Activated T-helper 2 cell treated with anti-CD3 and anti-CD28 coated beads, Interferon-gamma antibody, Interleukin-2, Interleukin-4, amounts not matched to agents 10 μg/mL and 5 μg/mL and 100 μg/mL, durations not matched to agents 14 hours and 24 hours and 36 hours (primary cell): ENCODE data around the gene NFU1. TPM values are rescaled to one million over a fixed set of nuclear protein-coding genes. Genes with fewer than 3 reads are reported as not detected.

ENCODE experiments used
- DNase-seq: peaks from one replicate; pipeline ENCODE4 v3.0.0; 2021; ENCODE audit warnings: low spot score
- H3K27ac Mint-ChIP-seq: one replicate; pipeline ENCODE4 v1.8.0; 2021; ENCODE audit warnings: mixed read lengths
- H3K27me3 Mint-ChIP-seq: one replicate; pipeline ENCODE4 v1.8.0; 2021; ENCODE audit warnings: low read depth, mixed read lengths
- H3K36me3 Mint-ChIP-seq: one replicate; pipeline ENCODE4 v1.8.0; 2021; ENCODE audit warnings: low read depth, mixed read lengths
- H3K4me1 Mint-ChIP-seq: one replicate; pipeline ENCODE4 v1.8.0; 2021; ENCODE audit warnings: low read depth, mixed read lengths
- H3K4me3 Mint-ChIP-seq: one replicate; pipeline ENCODE4 v1.8.0; 2021; ENCODE audit warnings: low read depth, mild to moderate bottlenecking, moderate library complexity, mixed read lengths
- H3K9me3 Mint-ChIP-seq: one replicate; pipeline ENCODE4 v1.8.0; 2021; ENCODE audit warnings: mixed read lengths
- intact Hi-C: fragments of 100-400 bp; cut with micrococcal nuclease; formaldehyde crosslinking; loops from one replicate; pipeline ENCODE4 v1.15.1; 2023
- total RNA-seq: library from RNA; stranded (reverse); gene quantifications from 2 replicates; pipeline ENCODE4 v1.2.3, GENCODE V29; 2022

The NFU1 gene
- total RNA-seq, 1 donor from 2014 or later: 57.9 TPM

- Mint-ChIP-seq H3K9me3 (no peaks in the 10 kb centered on the region), H3K4me1 (peaks cover 48% of the 10 kb centered on the region), H3K36me3 (peaks cover 32% of the 10 kb centered on the region), H3K4me3 (no peak overlapping the region), H3K27me3 (no peaks in the 10 kb centered on the region), H3K27ac (no peak overlapping the region)
- DNase-seq: no peak
- intact Hi-C loops: loop anchor here (5.0 kb wide), 3 partner anchors 123 to 917 kb away; partner anchors contain the start of genes APLF, FBXO48 and TIA1
Observed at GRCh38 chr2:69384618-69385081, 52.6 kb downstream of the NFU1 start.

GRCh38 chr2:69383176-69383812 lies 53.9 kb downstream of the NFU1 start:
- H3K9me3 Mint-ChIP-seq: no peaks in the 10 kb centered on the region
- peaks cover 48% of the 10 kb centered on the region for H3K4me1 Mint-ChIP-seq
- H3K4me3 Mint-ChIP-seq: no peak overlapping the region
- H3K27me3 Mint-ChIP-seq: no peaks in the 10 kb centered on the region
- DNase-seq: no peak
- H3K27ac Mint-ChIP-seq: no peak overlapping the region
- intact Hi-C loops: no loop called here
- H3K36me3 Mint-ChIP-seq: peaks cover 32% of the 10 kb centered on the region

- Mint-ChIP-seq H3K9me3 (no peaks in the 10 kb centered on the region), H3K4me3 (no peak overlapping the region), H3K27ac (peak overlapping the region; percentile 1), H3K4me1 (peaks cover 41% of the 10 kb centered on the region), H3K36me3 (peaks cover 32% of the 10 kb centered on the region), H3K27me3 (no peaks in the 10 kb centered on the region)
- intact Hi-C loops: no loop called here
- no peak for DNase-seq
Observed at GRCh38 chr2:69382547-69382946, 54.7 kb downstream of the NFU1 start.

- peak overlapping the region; percentile 50 for H3K27ac Mint-ChIP-seq
- DNase-seq: no peak
- intact Hi-C loops: no loop called here
- H3K36me3 Mint-ChIP-seq: peaks cover 32% of the 10 kb centered on the region
- H3K9me3 Mint-ChIP-seq: no peaks in the 10 kb centered on the region
- no peaks in the 10 kb centered on the region for H3K27me3 Mint-ChIP-seq
- no peak overlapping the region for H3K4me3 Mint-ChIP-seq
- peaks cover 41% of the 10 kb centered on the region for H3K4me1 Mint-ChIP-seq
Observed at GRCh38 chr2:69381337-69381737, 55.9 kb downstream of the NFU1 start.

- Mint-ChIP-seq H3K9me3 (no peaks in the 10 kb centered on the region), H3K36me3 (peaks cover 28% of the 10 kb centered on the region), H3K27me3 (no peaks in the 10 kb centered on the region), H3K4me1 (peaks cover 40% of the 10 kb centered on the region), H3K4me3 (no peak overlapping the region), H3K27ac (no peak overlapping the region)
- no peak for DNase-seq
- intact Hi-C loops: no loop called here
Observed at GRCh38 chr2:69380072-69380917, 56.9 kb downstream of the NFU1 start.

GRCh38 chr2:69376403-69376802 lies 60.8 kb downstream of the NFU1 start:
- intact Hi-C loops: loop anchor here (5.0 kb wide), 1 partner anchor 336 kb away; no protein-coding TSS in a partner anchor
- Mint-ChIP-seq H3K4me3 (no peak overlapping the region), H3K36me3 (peaks cover 25% of the 10 kb centered on the region), H3K27ac (no peak overlapping the region), H3K9me3 (no peaks in the 10 kb centered on the region), H3K27me3 (no peaks in the 10 kb centered on the region), H3K4me1 (peaks cover 23% of the 10 kb centered on the region)
- DNase-seq: no peak

GRCh38 chr2:69375494-69376353 lies 61.5 kb downstream of the NFU1 start:
- Mint-ChIP-seq H3K27me3 (no peaks in the 10 kb centered on the region), H3K4me3 (no peak overlapping the region), H3K4me1 (peaks cover 20% of the 10 kb centered on the region), H3K36me3 (peaks cover 24% of the 10 kb centered on the region), H3K27ac (no peak overlapping the region), H3K9me3 (no peaks in the 10 kb centered on the region)
- no peak for DNase-seq
- intact Hi-C loops: loop anchor here (5.0 kb wide), 1 partner anchor 337 kb away; no protein-coding TSS in a partner anchor

- no peaks in the 10 kb centered on the region for H3K27me3 Mint-ChIP-seq
- H3K36me3 Mint-ChIP-seq: peaks cover 44% of the 10 kb centered on the region
- intact Hi-C loops: no loop called here
- H3K4me3 Mint-ChIP-seq: no peak overlapping the region
- no peak for DNase-seq
- H3K9me3 Mint-ChIP-seq: no peaks in the 10 kb centered on the region
- no peak overlapping the region for H3K27ac Mint-ChIP-seq
- H3K4me1 Mint-ChIP-seq: peaks cover 19% of the 10 kb centered on the region
Observed at GRCh38 chr2:69372767-69373166, 64.5 kb downstream of the NFU1 start.

GRCh38 chr2:69369802-69370201 lies 67.4 kb downstream of the NFU1 start:
- no peaks in the 10 kb centered on the region for H3K27me3 Mint-ChIP-seq
- H3K4me1 Mint-ChIP-seq: peaks cover 7% of the 10 kb centered on the region
- intact Hi-C loops: no loop called here
- peaks cover 55% of the 10 kb centered on the region for H3K36me3 Mint-ChIP-seq
- DNase-seq: no peak
- no peak overlapping the region for H3K4me3 Mint-ChIP-seq
- H3K27ac Mint-ChIP-seq: no peak overlapping the region
- H3K9me3 Mint-ChIP-seq: no peaks in the 10 kb centered on the region

- intact Hi-C loops: no loop called here
- Mint-ChIP-seq H3K9me3 (no peaks in the 10 kb centered on the region), H3K4me1 (peaks cover 6% of the 10 kb centered on the region), H3K4me3 (no peak overlapping the region), H3K27me3 (no peaks in the 10 kb centered on the region), H3K36me3 (peaks cover 58% of the 10 kb centered on the region), H3K27ac (no peak overlapping the region)
- no peak for DNase-seq
Observed at GRCh38 chr2:69368588-69368987, 68.6 kb downstream of the NFU1 start.

- no peak for DNase-seq
- Mint-ChIP-seq H3K4me3 (no peak overlapping the region), H3K27me3 (no peaks in the 10 kb centered on the region), H3K27ac (peak overlapping the region; percentile 38), H3K36me3 (peaks cover 69% of the 10 kb centered on the region), H3K4me1 (peaks cover 4% of the 10 kb centered on the region), H3K9me3 (no peaks in the 10 kb centered on the region)
- intact Hi-C loops: no loop called here
Observed at GRCh38 chr2:69359371-69359770, 77.9 kb downstream of the NFU1 start.

- H3K36me3 Mint-ChIP-seq: peaks cover 73% of the 10 kb centered on the region
- peaks cover 4% of the 10 kb centered on the region for H3K4me1 Mint-ChIP-seq
- H3K27ac Mint-ChIP-seq: no peak overlapping the region
Observed at GRCh38 chr2:69358914-69359313, 78.3 kb downstream of the NFU1 start.

More at GRCh38 chr2:69358914-69359313, 78.3 kb downstream of the NFU1 start:
- Mint-ChIP-seq H3K4me3 (no peak overlapping the region), H3K27me3 (no peaks in the 10 kb centered on the region), H3K9me3 (no peaks in the 10 kb centered on the region)
- intact Hi-C loops: no loop called here
- DNase-seq: no peak
